GM21576 (cell line): Measurements from ENCODE around the gene GDF7.
A peak's percentile ranks its signal among the peaks of the same experiment; 100 is the strongest.

Source experiments
- ATAC-seq: cut with Tn5 transposase; IDR thresholded peaks from one replicate; pipeline ENCODE4 v1.9.1; 2021; ENCODE audit warnings: mild to moderate bottlenecking, moderate library complexity; ENCODE audit not compliant: unreplicated experiment

Gene GDF7

DNA sequence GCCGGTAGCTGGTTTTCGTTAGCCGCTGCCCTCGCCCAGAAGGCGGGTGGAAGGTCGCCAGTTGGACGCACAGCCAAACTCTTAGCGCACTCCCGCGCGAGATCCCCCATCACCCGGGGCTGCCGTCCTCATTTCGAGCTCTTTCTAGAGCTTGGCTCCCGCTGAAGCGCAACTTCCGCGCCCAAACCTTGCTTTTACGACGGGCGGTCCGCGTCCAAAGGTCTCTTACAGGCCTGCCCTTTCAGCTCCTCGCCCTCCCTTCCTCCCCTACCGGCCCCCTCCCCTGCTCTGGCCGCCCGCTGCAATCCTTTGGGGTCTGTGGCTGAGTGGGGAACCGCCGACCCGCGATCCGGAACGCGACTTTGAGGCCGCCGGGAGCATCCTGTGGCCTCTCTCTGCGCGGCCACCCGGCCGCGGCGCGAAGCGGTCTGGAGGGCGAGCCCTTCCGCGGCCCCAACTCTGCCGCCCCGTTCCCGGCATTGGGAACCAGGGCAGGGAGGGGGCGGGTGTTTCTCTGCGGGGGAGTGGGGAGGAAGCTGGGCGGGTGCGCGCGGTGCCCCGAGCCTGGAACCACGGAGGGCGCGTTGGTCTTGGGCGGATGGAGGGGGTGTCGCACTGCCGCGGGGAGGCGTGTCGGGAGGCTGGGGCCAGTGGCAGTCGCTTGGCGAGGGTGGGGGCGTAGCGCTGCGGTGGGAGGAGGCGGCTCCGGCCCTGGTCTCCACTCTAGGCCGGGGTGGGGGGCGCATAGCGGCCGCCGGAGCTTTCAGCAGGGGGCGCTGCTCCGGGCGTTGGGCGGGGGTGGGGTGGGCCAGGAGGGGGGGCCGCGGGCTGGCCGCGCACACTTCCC, at the start of gene GDF7:
GDF7 (plus strand) TSS at position 841 of the 847 bp plus-strand sequence. CDS start 96 bp downstream, outside the sequence.
- peak; percentile 38 for ATAC-seq

DNA sequence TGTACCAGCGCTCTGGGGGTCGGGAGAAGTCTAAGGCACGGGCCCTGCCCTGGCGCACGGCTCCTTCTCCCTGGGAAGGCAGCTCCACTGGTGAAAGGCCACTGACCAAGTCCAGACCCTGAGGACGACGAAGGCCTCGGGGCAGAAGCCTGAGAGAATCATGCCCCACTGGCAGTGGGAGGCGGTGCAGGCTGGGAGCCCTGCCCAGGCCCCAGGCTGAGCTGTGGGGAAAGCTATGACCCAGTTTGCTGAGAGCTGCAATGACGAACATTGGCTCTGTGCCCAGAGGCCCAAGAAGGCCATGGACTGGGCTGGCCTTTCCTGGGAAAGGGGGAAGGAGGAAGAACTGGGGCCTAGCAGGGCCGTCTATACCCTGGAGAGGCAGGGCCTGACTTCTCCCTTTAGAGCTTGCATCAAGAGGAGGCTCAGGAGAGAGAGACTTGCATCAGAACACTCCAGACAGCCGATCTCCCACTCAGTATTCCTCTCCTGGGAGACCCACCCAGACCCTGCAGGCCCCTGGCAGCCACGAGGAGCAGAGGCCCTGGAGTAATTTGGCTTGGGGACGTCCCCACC, 49.0 kb upstream of the GDF7 start:
- no peak for ATAC-seq

DNA sequence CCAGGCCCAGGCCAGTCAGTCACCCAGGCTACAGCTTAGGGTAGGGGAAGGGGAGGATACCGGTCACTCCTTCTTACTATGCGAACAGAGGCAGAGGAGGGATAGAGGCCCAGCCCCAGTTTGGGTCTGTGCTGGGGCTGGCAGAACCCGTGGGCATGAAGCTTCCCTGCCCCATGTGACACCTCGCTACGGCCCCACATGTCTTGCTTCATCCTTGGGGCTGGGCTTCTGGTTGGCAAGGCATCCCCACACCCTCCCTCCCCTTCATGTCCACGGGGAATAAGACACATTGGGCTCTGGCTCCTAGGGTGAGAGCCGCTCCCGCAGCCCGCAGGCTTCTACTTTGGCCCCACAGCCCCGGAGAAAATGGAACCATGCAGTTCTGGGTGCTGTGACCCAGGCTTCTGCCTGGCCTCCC, 48.5 kb upstream of the GDF7 start:
- ATAC-seq, result no peak

DNA sequence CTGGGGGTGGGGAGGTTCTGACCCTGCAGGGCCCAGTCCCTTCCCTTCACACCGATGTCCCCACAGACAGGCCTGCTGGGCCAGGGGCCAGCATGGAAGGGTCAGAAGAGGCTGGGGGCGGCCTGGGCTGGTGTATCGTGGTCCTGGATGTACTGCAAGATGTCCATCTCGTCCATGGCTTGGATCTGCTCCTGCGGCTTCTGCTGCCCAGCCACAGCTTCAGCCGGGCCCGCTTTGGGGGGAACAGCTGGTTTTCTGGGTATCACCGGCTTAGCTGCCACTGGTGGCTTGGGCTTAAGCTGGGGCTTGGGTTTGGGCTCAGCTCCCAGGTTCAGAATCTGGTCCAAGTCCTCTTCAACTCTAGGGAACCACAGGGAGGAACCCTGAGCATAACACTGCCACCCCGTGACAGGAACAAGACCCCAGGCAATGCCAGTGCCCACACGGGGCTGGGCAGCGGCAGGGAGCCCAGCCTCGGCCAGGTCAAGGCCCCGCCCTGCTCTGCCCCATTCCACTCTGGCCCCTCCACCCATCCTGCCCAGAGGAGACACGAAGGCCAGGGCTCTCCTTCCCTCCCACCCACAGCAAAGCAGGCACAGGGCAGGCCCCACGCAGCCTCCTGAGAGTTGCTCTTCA, 47.9 kb upstream of the GDF7 start:
- ATAC-seq, result no peak

DNA sequence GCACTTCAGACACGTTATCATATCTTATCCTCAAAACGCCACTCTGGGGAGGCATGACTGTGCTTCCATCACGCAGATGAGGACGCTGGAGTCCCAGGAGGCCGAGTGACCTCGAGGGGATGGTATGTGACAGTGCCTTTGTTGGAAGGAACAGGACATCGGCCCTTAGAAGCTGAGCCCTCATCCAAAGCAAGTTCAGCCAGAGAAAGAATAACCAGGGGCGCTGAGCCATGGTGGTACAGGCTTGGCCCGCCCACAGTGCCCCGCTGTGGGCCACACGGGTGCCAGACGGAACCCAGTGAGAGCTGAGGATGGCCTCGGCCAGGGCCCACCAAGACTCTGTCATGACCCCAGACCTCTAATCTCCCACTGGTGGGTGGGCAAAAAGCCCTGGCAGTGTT, 47.3 kb upstream of the GDF7 start:
- no peak for ATAC-seq

DNA sequence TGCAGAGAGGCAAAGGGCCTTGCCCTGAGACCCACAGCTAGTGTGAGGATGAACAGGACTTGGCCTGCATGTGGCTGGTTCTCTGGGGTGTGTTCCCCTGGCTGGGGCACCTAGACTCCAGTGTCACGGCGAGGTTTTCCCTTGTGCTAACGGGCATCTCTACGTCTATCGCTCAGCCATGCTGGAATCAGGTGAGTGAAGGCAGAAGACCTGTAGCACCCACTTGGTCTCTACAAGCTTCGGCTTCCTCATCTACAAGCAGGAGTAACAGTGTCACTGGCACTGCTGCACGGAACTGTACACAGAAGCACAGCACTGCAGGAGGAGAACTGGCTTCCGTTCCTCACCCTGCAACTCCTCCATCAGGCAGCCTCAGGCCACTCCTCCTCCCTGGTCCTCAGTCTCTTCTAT, 46.7 kb upstream of the GDF7 start:
- ATAC-seq, result no peak

DNA sequence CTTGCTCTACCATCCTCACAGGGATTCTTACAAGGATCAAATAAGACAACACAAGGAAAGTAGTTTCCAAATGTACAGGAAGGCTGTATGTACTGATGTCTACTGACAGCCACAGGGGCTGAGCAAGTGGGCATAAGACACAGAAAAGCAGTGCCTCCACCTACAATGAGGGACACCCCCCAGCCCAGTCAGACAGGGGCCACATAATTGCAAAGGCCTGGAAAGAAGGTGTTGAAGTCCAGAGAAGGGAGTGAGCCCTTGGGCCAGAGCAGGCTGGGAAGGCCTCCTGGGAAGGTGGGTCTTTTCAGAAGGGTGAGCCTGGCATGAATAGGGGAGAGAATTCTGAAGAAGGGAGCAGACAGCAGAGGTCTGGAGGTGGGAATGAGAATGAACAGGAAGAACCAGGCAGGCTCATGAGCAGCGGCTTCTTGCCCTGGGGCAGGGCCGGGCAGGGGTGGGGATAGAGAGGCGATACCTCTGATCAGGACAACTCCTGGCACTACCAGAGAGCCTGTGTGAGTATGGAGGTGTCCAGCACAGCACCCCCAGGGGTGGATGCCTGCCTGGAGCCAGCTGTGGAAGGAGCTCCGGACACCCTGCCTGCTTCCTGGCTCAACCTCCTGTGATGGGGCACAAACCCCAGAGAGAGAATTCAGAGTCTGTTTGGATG, 46.1 kb upstream of the GDF7 start:
- no peak for ATAC-seq

DNA sequence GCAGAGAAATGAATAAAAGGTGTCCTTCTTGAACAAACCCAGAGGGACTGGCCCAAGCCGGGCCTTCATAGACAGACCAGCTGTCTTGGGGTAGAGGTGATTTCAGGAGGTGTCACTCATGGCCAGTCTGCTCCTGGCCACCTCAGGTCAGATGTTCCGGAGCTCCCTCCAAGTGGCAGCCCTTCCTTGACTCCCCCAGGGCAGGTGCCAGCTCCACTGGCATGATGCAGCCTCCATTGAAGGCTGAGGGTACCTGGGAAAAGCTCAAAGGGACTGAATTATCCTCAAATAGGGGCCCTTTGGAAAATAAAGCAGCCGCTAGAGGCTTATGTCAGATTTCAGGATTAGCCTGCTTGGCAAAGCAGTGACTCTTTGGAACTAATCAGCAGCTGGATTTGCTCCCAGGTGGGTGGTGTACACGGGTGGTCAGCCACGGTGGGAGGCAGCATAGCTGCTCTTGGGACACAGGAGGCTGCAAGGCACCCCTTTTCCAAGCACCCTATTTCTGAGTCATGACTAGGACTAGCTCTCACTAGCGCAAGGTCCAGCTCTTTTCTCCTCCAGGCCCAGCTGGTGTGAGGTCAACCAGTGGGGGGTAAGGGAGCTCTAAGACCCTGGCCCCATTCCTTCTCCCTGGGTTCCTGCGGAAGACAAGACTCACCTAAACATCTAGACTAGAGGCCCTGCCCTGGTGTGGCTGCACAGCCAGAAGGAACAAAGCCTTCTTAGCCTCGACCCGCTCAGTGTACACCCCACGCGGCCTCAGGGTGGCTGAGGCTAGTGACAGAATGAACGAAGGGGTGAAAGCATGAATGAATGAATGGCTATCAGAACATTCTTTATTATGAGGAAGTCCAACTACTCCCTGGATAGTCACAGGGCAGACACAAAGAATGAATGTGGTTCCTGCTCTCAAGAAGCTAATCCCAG, 45.3 kb upstream of the GDF7 start:
- no peak for ATAC-seq

DNA sequence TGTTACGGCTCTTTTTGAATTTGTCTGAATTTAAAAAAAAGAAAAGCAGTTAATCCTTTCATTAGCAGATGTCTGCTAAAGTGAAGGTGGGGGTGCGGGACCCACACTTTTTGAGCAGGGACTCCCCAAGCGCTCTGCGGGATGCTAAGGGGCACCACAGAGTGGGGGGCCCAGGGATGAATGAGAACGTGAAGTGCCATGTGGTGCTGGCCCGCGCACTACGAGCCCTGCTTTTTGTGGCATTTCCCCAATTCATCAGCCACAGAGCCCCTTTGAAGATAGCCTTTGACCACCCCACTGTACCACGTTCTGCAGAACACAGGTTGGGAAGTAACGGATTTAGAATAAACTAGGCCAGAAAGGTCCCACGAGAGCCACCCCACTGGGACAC, 44.7 kb upstream of the GDF7 start:
- ATAC-seq, result no peak

DNA sequence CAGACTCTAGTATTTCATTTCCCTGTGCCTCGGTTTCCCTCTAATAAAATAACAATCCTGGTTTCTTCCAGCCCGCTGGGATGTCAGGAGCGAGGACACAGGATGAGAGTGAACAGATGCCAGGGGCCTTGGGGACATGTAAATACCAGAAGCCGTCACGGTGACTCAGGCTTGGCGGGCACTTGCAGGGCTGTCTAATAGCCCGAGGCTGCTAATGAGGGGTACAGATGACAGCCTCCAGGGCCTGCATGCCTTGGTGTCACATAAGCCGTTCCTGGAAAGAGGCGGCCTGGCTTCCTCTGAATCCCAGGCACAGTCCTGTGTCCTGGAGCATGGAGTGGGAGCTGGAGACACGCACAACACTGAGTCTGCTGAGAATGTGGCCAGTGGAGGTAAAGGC, 44.2 kb upstream of the GDF7 start:
- no peak for ATAC-seq

DNA sequence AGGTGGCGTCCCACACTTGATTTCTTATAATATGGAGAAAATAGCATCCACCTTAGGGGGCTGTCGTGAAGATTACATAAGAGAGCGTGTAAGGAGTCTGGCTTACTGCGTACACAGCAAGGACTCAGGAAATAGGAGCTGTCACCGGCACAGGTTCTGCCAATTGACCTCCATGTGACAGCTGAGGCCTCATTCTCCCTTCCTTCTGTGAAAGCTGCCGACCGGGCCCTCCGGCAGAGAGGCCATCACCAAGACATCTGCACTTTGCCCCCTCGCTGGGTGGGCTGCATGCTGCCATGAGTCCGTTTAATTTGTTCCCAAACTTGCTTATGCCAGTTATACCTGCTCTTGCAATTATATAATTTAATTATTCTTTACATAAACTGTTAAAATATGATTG, 43.7 kb upstream of the GDF7 start:
- ATAC-seq, result no peak

DNA sequence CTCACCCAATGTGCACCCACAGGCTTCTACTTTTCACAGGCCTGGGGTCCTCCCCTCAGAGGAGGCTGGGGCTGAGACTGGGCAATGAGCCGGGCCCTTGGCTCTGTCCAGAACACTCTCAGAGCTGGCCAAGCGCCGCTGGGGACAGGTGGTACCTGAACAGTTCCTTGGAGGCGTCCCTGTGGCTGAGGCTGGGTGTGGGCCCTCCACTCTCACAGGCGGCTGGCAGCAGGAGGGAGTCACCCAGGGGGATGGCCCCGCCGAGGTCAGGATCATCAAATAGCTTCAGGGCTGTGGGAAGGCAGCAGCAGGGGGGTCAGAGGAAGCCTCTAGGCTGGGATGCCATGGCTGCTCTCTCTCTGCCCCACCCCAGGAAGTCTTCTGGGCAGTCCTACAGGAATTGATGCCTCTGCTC, 43.2 kb upstream of the GDF7 start:
- no peak for ATAC-seq

DNA sequence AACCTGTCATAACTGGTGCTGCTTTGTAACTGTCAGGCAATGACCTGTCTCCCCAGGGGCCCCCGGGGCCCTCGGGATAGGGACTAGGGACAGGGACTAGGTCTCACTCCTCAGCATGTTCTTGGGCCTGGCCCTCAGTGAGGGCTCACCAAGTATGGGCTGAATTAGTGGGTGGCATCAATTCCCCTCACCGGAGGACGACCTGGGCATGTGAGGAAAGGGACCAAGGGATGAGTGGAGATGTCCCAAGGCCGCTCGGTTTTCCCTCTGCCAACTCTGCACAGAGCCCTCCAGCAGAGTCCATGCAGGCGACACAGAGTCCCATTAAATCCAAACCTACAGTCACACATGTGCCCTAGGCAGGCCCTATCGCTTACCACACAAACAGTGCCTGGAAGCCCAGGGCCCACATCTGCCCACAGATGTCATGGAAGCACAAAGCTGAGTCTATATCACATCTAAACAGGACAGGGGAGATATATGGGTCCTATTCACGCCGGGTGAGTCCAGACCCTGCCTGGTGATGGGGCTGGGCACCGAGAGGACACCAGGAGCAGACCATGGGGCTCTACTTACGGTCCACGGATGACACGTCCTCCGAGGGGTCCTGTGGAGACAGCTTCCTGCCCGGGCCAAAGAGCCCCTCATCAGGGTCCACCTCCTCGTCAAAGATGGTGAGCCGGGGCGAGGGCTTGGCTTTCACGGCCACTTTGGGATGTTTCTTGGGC, 42.6 kb upstream of the GDF7 start:
- ATAC-seq, result no peak

DNA sequence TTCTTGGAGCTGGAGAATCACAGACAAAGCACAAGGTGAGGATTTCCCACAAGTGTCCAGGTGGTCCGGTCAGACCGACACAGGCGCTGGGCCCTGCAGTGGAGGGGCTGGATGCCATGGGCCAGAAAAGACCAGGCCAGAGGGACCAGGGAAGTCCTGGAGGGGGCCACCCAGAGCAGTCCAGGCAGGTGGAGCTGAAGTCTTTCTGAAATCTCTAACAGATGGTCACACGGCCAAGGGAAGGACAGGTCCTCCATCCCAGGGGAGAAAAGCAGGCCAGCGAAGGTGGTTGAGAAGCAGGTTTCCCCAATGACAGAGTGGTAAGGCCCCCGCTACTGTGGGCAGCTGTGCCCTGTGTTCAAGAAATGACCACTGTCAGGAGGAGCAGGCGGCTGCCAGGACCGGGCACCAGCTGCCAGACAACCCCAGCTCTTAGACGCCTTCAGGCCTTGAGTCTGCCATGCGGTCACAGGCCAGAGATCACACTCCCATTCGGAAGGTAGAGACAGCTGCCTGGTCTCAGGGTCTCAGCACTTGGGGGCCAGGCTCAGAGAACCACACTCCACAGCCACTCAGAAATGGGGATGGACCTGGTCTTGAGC, 42.0 kb upstream of the GDF7 start:
- ATAC-seq, result no peak

DNA sequence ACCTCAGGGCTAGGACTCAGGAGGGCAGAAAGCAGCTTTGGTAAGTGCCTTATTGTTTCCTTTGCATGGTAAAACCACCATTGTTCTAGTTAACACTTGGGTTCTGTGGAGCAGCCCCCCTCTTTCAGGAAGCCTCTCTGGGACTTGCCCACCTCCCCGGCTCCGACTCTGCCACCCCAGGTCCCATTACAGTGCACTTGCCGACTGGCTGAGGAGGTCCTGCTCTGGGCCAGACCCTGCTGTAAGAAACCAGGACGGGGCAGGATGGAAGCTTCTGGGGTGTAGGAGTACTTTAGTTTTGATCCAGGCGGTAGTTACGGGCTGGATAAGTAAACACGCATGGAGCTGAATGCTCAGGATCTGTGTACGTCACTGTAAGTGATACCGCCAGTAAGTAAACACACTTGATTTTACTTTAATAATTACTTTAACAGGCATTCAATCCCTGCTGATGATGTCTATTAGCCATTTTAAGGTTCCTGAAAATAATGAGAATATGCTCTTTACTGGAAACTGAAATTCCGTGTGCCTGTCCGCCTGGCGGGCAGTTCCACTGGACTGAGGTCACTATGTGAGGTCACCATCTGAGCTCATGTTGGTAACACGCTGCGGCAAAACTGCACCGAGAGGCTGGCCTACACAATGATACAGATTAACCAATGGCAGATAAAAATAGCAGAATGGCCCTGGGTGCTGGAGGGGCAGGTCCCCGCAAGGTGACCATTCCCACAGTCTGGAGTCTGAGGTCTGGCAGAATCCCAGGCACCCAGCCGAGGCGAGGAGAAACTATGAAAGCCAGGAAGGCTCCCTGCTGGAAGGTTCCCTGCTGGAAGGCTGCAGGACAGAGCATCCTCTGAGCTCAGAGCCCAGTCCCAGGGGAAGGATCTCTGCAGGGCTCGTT, 41.2 kb upstream of the GDF7 start:
- ATAC-seq, result no peak

DNA sequence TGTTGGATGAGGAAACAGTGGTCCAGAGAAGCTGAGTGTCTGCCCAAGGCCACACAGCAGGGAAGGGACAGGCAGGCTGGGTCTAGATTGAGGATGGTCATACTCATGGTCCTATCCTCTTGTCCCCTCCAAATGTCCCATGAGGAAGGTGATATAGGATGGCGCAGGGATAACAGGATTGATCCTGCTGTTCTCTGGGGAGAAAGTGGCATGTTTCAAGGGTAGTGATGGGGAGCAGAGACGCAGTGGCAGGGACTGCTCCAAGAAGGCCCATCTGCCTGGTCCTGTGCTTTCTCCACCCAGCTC, 40.6 kb upstream of the GDF7 start:
- no peak for ATAC-seq

DNA sequence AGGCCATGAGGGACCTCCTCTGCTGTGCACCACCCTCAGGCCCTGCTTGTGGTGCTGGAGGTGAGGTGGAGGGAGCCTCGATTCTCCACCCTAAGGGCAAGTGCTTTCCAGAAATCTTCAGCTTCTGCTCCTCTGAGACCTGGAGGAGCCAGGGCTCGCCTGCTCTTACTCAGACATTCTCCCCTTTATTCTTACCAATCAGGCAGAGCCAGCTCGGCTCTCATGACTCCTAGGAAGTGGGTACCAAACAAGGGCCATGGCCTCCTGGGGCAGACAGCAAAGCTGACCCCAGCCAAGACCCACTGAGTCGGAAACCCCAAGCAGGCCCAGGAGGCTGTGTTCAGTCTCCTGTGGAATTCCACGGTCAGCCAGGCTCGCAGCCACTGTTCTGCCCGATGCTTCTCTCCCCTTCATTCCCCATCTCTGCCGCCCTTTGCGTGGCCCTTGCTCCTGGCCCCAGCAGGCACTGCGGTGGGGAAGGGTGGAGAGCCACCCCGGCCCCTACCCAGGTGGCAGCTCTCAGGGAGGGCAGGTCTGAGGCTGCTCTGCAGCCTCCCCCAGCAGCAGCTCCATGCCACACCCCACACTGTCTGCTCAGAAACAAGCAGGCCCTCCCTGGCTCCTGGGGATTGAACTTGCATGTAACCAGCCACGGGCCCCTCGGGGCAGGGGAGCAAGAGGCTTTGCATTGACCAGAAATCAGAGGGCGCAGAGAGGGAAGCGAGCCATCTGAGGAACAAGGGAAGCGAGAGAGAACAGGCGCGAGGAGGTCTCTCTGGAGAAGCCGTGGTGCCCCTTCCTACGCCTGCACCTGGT, 40.0 kb upstream of the GDF7 start:
- no peak for ATAC-seq
